ENCODE data around the gene WDR1.

WDR1 gene

GRCh38 chr4:10096978-10097335 lies 19.6 kb downstream of the WDR1 start:
- Histone ChIP-seq H3K4me3 (replicated peaks; ENCODE audit: low read depth, low read length) (no peak overlapping the region), H3K27me3 (replicated peaks; ENCODE audit: control insufficient read depth, insufficient read depth, low read length) (no peaks in the 10 kb centered on the region), H3K36me3 (ENCODE audit: control insufficient read depth, insufficient read depth, low read length) (peaks cover 77% of the 10 kb centered on the region)
- no peak for TF ChIP-seq CTCF (IDR thresholded peaks at IDR 0.05; ENCODE audit: insufficient read depth, low read length, poor library complexity, severe bottlenecking)
- DNase-seq (ENCODE audit: extremely low read depth, insufficient read length), result no peak

- no peak for DNase-seq (ENCODE audit: extremely low read depth, insufficient read length)
- Histone ChIP-seq H3K4me3 (replicated peaks; ENCODE audit: low read depth, low read length) (no peak overlapping the region), H3K36me3 (ENCODE audit: control insufficient read depth, insufficient read depth, low read length) (peaks cover 79% of the 10 kb centered on the region), H3K27me3 (replicated peaks; ENCODE audit: control insufficient read depth, insufficient read depth, low read length) (no peaks in the 10 kb centered on the region)
- TF ChIP-seq CTCF (IDR thresholded peaks at IDR 0.05; ENCODE audit: insufficient read depth, low read length, poor library complexity, severe bottlenecking), result no peak
Observed at GRCh38 chr4:10096201-10096977, 20.2 kb downstream of the WDR1 start.

- DNase-seq (ENCODE audit: extremely low read depth, insufficient read length), result no peak
- Histone ChIP-seq H3K36me3 (ENCODE audit: control insufficient read depth, insufficient read depth, low read length) (peaks cover 83% of the 10 kb centered on the region), H3K4me3 (replicated peaks; ENCODE audit: low read depth, low read length) (no peak overlapping the region), H3K27me3 (replicated peaks; ENCODE audit: control insufficient read depth, insufficient read depth, low read length) (no peaks in the 10 kb centered on the region)
- no peak for TF ChIP-seq CTCF (IDR thresholded peaks at IDR 0.05; ENCODE audit: insufficient read depth, low read length, poor library complexity, severe bottlenecking)
Observed at GRCh38 chr4:10095296-10095991, 21.2 kb downstream of the WDR1 start.

- no peak for DNase-seq (ENCODE audit: extremely low read depth, insufficient read length)
- Histone ChIP-seq H3K27me3 (replicated peaks; ENCODE audit: control insufficient read depth, insufficient read depth, low read length) (no peaks in the 10 kb centered on the region), H3K36me3 (ENCODE audit: control insufficient read depth, insufficient read depth, low read length) (peaks cover 83% of the 10 kb centered on the region), H3K4me3 (replicated peaks; ENCODE audit: low read depth, low read length) (no peak overlapping the region)
- TF ChIP-seq CTCF (IDR thresholded peaks at IDR 0.05; ENCODE audit: insufficient read depth, low read length, poor library complexity, severe bottlenecking), result no peak
Observed at GRCh38 chr4:10094841-10095240, 21.8 kb downstream of the WDR1 start.

GRCh38 chr4:10093801-10094552 lies 22.6 kb downstream of the WDR1 start:
- no peak for DNase-seq (ENCODE audit: extremely low read depth, insufficient read length)
- Histone ChIP-seq H3K27me3 (replicated peaks; ENCODE audit: control insufficient read depth, insufficient read depth, low read length) (no peaks in the 10 kb centered on the region), H3K4me3 (replicated peaks; ENCODE audit: low read depth, low read length) (no peak overlapping the region), H3K36me3 (ENCODE audit: control insufficient read depth, insufficient read depth, low read length) (peaks cover 81% of the 10 kb centered on the region)
- TF ChIP-seq CTCF (IDR thresholded peaks at IDR 0.05; ENCODE audit: insufficient read depth, low read length, poor library complexity, severe bottlenecking), result no peak

All from GM06990 (cell line).